Suprapubic skin (tissue), 4 donors: ENCODE data around the gene C3orf22. TPM values are rescaled to one million over a fixed set of nuclear protein-coding genes. Genes with fewer than 3 reads are reported as not detected.
"Not testable (repeated sequence)": the region's sequence is repeated elsewhere in the genome, so short reads cannot be mapped to it uniquely, and the experiment has no call there.

Source experiments
- DNase-seq, 2 donors: peaks; one replicate each; pipeline ENCODE4 v3.0.0-alpha.2; 2019; ENCODE audit warnings: low spot score in 2 of 2
- H3K27ac ChIP-seq: fragments of 200-600 bp; sonication (generic); one replicate; pipeline ENCODE4 v1.5.1; 2019
- H3K27me3 ChIP-seq: fragments of 200-600 bp; sonication (generic); one replicate; pipeline ENCODE4 v1.5.1; 2019
- H3K36me3 ChIP-seq: fragments of 200-600 bp; sonication (generic); one replicate; pipeline ENCODE4 v1.5.1; 2019
- H3K4me1 ChIP-seq: fragments of 200-600 bp; sonication (generic); one replicate; pipeline ENCODE4 v1.5.1; 2019
- H3K4me3 ChIP-seq: fragments of 200-600 bp; sonication (generic); one replicate; pipeline ENCODE4 v1.5.1; 2019; ENCODE audit warnings: mild to moderate bottlenecking
- H3K9me3 ChIP-seq: fragments of 200-600 bp; sonication (generic); one replicate; pipeline ENCODE4 v1.5.1; 2019
- EP300 ChIP-seq: sonication (generic); formaldehyde crosslinking; IDR thresholded peaks from one replicate; pipeline ENCODE4 v1.6.1; 2017; ENCODE audit warnings: antibody characterized with exemption
- POLR2A ChIP-seq, 2 donors: fragments of 450-650 bp; IDR thresholded peaks; one replicate each; pipeline ENCODE4 v1.6.1; 2017; ENCODE audit warnings: antibody characterized with exemption in 2 of 2, mild to moderate bottlenecking in 2 of 2, moderate library complexity in 2 of 2
- POLR2AphosphoS5 ChIP-seq, 3 donors: sonication (generic); formaldehyde crosslinking; IDR thresholded peaks; one replicate each; pipeline ENCODE4 v1.6.1; 2017; ENCODE audit warnings: antibody characterized with exemption in 3 of 3
- WGBS: methylation state at CpG from one replicate; pipeline ENCODE4 v1.1.5; 2018; 5-methylcytosine and 5-hydroxymethylcytosine counted together
- total RNA-seq, 4 donors: library from RNA; depleted of rRNA; stranded (reverse); fragments of >200 nt; gene quantifications; one replicate each; pipeline ENCODE4 v1.1.0, GENCODE V29; 2016
- TF ChIP-seq, protein P1 (sequence below), 2 donors: fragments of 200-600 bp in 1 of 2; fragments of 450-650 bp in 1 of 2; sonication (generic) in 1 of 2; IDR thresholded peaks; one replicate each; pipeline ENCODE4 v1.5.1; 2016 to 2019; ENCODE audit warnings: antibody characterized with exemption in 2 of 2, mild to moderate bottlenecking in 1 of 2, moderate library complexity in 1 of 2

The C3orf22 gene, protein sequence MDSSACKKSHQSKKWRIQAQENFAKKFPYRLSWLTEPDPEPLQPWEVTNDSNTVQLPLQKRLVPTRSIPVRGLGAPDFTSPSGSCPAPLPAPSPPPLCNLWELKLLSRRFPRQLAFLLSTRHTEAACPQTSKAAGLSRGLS
- not detected for total RNA-seq

GRCh38 chr3:126558336-126559071 lies at the start of gene C3orf22:
C3orf22 (minus strand) TSS chr3:126558932; CDS start chr3:126553390, 5,542 bp downstream.
- TF ChIP-seq, protein P1, sequence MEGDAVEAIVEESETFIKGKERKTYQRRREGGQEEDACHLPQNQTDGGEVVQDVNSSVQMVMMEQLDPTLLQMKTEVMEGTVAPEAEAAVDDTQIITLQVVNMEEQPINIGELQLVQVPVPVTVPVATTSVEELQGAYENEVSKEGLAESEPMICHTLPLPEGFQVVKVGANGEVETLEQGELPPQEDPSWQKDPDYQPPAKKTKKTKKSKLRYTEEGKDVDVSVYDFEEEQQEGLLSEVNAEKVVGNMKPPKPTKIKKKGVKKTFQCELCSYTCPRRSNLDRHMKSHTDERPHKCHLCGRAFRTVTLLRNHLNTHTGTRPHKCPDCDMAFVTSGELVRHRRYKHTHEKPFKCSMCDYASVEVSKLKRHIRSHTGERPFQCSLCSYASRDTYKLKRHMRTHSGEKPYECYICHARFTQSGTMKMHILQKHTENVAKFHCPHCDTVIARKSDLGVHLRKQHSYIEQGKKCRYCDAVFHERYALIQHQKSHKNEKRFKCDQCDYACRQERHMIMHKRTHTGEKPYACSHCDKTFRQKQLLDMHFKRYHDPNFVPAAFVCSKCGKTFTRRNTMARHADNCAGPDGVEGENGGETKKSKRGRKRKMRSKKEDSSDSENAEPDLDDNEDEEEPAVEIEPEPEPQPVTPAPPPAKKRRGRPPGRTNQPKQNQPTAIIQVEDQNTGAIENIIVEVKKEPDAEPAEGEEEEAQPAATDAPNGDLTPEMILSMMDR (IDR thresholded peaks at IDR 0.05) = no peak
- TF ChIP-seq POLR2AphosphoS5 (IDR thresholded peaks at IDR 0.05) (no peak), EP300 (no peak), POLR2A (IDR thresholded peaks at IDR 0.05) (no peak)
- Histone ChIP-seq H3K27me3 (no peaks in the 10 kb centered on the region), H3K27ac (no peak within 1 kb of the TSS), H3K36me3 (no peaks in the 10 kb centered on the region), H3K4me3 (no peak within 1 kb of the TSS), H3K9me3 (no peaks in the 10 kb centered on the region), H3K4me1 (no peaks in the 10 kb centered on the region)
- DNase-seq = peak; percentile 27 to 56
- WGBS = 85% methylated on average over 6 of the region's 9 CpGs

DNA sequence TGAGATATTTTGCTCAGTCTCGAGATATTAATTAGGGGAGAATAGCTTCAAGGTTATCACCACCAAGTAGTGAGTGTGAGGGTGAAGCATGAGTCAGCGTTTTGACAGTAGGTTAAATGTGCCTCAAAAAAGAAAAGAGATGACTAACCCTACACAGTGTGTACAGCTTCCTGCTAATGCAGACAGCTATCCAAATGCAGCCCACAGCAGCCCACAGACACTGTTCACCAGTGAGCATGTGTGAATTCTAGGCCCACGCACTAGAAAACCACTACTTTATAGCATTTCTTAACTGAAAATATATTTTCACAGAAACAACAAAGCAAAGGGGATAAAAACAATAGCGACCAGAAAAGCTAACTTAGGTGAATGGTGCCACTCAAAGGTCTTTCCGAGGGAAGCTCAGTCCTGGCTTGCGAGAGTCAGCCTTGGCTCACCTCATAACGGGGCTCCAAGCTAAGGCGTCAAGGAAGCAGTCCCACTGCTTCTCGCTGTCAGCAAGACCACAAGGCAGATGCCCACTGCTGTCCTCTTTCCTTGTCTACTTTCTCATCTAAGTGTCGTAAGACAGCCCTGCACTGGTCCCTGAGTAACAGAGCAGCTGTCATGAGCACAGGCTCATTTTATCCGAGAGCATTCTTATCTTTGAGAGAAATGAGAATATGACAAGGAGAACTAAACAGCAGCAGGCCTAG lies 48.6 kb upstream of the C3orf22 start:
- WGBS = 88% methylated on average over 11 of the region's 11 CpGs
- DNase-seq = no peak
- peaks cover 63% of the 10 kb centered on the region for H3K36me3 ChIP-seq

DNA sequence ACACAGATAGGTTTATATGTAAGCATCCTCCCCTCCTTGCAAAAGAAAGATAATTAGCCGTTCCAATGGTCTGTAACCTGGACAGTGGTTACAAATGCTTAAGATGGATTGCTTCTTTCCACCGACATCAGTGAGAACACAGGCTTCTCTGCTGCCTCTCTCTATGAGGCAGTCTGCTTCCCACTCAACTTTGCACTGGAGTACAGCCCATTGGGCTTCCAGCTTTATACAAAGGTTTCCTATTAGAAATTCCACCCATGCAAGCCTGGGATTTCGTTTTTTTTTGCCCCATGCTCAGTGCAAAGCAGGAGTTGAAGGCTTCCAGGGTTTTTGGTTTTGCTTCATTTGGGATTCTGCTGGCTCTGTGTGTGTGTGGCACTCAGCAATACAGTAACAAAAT lies 47.3 kb upstream of the C3orf22 start:
- TF ChIP-seq, protein P1 (IDR thresholded peaks at IDR 0.05) = no peak
- no peak for TF ChIP-seq EP300
- no peak for TF ChIP-seq POLR2AphosphoS5 (IDR thresholded peaks at IDR 0.05)
- TF ChIP-seq POLR2A (IDR thresholded peaks at IDR 0.05) = no peak
- Histone ChIP-seq H3K4me1 (no peaks in the 10 kb centered on the region), H3K36me3 (peaks cover 63% of the 10 kb centered on the region), H3K9me3 (no peaks in the 10 kb centered on the region), H3K4me3 (no peak overlapping the region), H3K27me3 (no peaks in the 10 kb centered on the region), H3K27ac (no peak overlapping the region)
- 88% methylated on average over 3 of the region's 3 CpGs for WGBS
- DNase-seq = no peak

More for the DNA sequence above, 48.6 kb upstream of the C3orf22 start:
- Histone ChIP-seq H3K9me3 (no peaks in the 10 kb centered on the region), H3K27ac (no peak overlapping the region), H3K4me1 (no peaks in the 10 kb centered on the region), H3K27me3 (no peaks in the 10 kb centered on the region), H3K4me3 (no peak overlapping the region)
- TF ChIP-seq, protein P1 (IDR thresholded peaks at IDR 0.05) = no peak
- TF ChIP-seq EP300 (no peak), POLR2A (IDR thresholded peaks at IDR 0.05) (no peak), POLR2AphosphoS5 (IDR thresholded peaks at IDR 0.05) (no peak)

DNA sequence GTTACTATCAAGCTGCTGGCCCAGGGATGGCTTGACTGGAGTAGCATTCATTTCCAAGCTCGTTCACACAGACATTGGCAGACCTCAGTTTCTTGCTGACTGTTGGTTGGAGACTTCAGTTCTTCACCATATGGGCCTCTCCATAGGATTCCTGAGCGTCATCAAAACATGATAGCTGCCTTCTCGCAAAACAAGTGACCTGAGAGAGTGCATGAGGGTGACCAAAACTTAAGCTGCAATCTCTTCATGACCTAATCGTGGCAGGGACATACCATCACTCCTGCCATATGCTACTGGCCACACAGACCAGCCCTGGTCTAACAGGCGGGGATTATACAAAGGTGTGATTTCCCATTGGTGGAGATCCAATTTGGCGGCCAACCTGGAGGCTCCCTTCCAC lies 46.0 kb upstream of the C3orf22 start:
- no peak for DNase-seq
- TF ChIP-seq EP300 = no peak
- TF ChIP-seq POLR2A (IDR thresholded peaks at IDR 0.05) = no peak
- TF ChIP-seq, protein P1 (IDR thresholded peaks at IDR 0.05) = no peak
- no peak for TF ChIP-seq POLR2AphosphoS5 (IDR thresholded peaks at IDR 0.05)
- Histone ChIP-seq H3K27ac (no peak overlapping the region), H3K27me3 (no peaks in the 10 kb centered on the region), H3K36me3 (peaks cover 50% of the 10 kb centered on the region), H3K4me3 (no peak overlapping the region), H3K4me1 (no peaks in the 10 kb centered on the region), H3K9me3 (no peaks in the 10 kb centered on the region)
- whole genome bisulfite sequencing = 96% methylated on average over 6 of the region's 6 CpGs

DNA sequence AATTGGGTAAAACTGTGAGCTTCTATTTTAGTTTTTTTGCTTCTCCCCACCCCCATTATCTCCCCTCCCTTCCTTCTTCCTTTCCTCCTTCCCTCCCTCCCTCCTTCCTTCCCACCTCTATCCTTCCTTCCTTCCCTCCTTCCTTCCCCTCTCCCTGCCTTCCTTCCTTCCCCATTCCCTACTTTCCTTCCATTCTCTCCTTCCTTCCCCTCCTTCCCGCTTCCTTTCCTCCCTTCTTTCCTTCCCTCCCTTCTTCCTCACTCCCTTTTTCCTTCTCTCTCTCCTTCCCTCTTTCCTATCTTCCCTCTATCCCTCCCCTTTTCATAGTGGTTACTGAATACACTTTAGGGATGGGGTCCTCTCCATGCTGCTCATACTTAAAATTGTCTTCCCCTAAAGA lies 40.4 kb upstream of the C3orf22 start:
- Histone ChIP-seq H3K4me3 (no peak overlapping the region), H3K9me3 (peaks cover 3% of the 10 kb centered on the region), H3K27me3 (no peaks in the 10 kb centered on the region), H3K36me3 (peaks cover under 1% of the 10 kb centered on the region), H3K4me1 (no peaks in the 10 kb centered on the region), H3K27ac (no peak overlapping the region)
- WGBS = 0% methylated on average over 1 of the region's 1 CpG
- no peak for TF ChIP-seq POLR2AphosphoS5 (IDR thresholded peaks at IDR 0.05)
- TF ChIP-seq POLR2A (IDR thresholded peaks at IDR 0.05) = no peak
- TF ChIP-seq EP300 = no peak
- TF ChIP-seq, protein P1 (IDR thresholded peaks at IDR 0.05) = no peak
- no peak for DNase-seq

GRCh38 chr3:126595479-126595878 lies 36.7 kb upstream of the C3orf22 start:
- H3K9me3 ChIP-seq, H3K36me3 ChIP-seq, DNase-seq, H3K4me3 ChIP-seq, H3K4me1 ChIP-seq, H3K27me3 ChIP-seq, H3K27ac ChIP-seq: not testable (repeated sequence)
- WGBS = 97% methylated on average over 4 of the region's 4 CpGs

DNA sequence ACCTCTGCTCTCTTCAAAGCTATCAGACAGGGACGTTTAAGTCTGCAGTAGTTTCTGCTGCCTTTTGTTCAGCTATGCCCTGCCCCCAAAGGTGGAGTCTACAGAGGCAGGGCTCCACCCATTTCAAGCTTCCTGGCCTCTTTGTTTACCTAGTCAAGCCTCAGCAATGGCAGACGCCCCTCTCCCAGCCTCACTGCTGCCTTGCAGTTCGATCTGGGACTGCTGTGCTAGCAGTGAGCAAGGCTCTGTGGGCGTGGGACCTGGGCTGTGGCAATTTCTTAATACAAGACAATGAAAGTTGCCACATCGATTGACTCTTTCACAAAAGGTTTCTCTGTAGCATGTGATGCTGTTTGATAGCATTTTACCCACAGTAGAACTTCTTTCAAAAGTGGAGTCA lies 32.8 kb upstream of the C3orf22 start:
- H3K4me1 ChIP-seq, H3K9me3 ChIP-seq, H3K27me3 ChIP-seq, H3K27ac ChIP-seq, H3K36me3 ChIP-seq, DNase-seq, H3K4me3 ChIP-seq: not testable (repeated sequence)
- 61% methylated on average over 5 of the region's 5 CpGs for WGBS
